ENCODE data around the gene LRRIQ4.
A peak's percentile ranks its signal among the peaks of the same experiment; 100 is the strongest.

Gene LRRIQ4

GRCh38 chr3:169812332-169813235, at the start of gene LRRIQ4, which contains the start of gene LRRC34:
TSS of gene LRRIQ4 (plus strand) at chr3:169812870. CDS start at chr3:169821922, 9,052 bp downstream.
TSS of gene LRRC34 (minus strand) at chr3:169812904. CDS start at chr3:169812548, 356 bp downstream.
- peak; percentile 94 to 96 for DNase-seq

- DNase-seq = peak; percentile 39 to 65
These were observed 48.3 kb upstream of the LRRIQ4 start for GRCh38 chr3:169764312-169764881.

- DNase-seq = peak; percentile 96 to 97
These were observed 47.6 kb upstream of the LRRIQ4 start, which contains the start of gene TERC for GRCh38 chr3:169764882-169765612. TSS of gene TERC (minus strand) at chr3:169765060.

GRCh38 chr3:169769287-169770181, 43.1 kb upstream of the LRRIQ4 start, which contains the start of gene ACTRT3:
TSS of gene ACTRT3 (minus strand) at chr3:169769561. CDS start at chr3:169769520, 41 bp downstream.
- no peak for DNase-seq

- peak; percentile 91 to 94 for DNase-seq
These were observed 41.0 kb upstream of the LRRIQ4 start for GRCh38 chr3:169771497-169772304.

GRCh38 chr3:169772305-169772896, 40.3 kb upstream of the LRRIQ4 start:
- peak; percentile 92 to 96 for DNase-seq

GRCh38 chr3:169772897-169773816, 39.5 kb upstream of the LRRIQ4 start, which contains the start of gene MYNN:
TSS of gene MYNN (plus strand) at chr3:169773396. CDS start at chr3:169774296, 900 bp downstream.
- DNase-seq = peak; percentile 96

GRCh38 chr3:169774186-169774585, 38.5 kb upstream of the LRRIQ4 start:
- DNase-seq = no peak

- DNase-seq = no peak
These were observed 34.8 kb upstream of the LRRIQ4 start for GRCh38 chr3:169777822-169778221.

GRCh38 chr3:169780742-169781141, 31.9 kb upstream of the LRRIQ4 start:
- DNase-seq = no peak

- no peak for DNase-seq
These were observed 31.3 kb upstream of the LRRIQ4 start for GRCh38 chr3:169781209-169781855.

GRCh38 chr3:169787120-169787519, 25.6 kb upstream of the LRRIQ4 start:
- DNase-seq = no peak

GRCh38 chr3:169787791-169788190, 24.9 kb upstream of the LRRIQ4 start:
- no peak for DNase-seq

- no peak for DNase-seq
These were observed 22.5 kb upstream of the LRRIQ4 start for GRCh38 chr3:169790219-169790618.

- DNase-seq = no peak
These were observed 21.8 kb upstream of the LRRIQ4 start for GRCh38 chr3:169790687-169791429.

- no peak for DNase-seq
These were observed 20.3 kb upstream of the LRRIQ4 start for GRCh38 chr3:169792359-169792758.

GRCh38 chr3:169804681-169805080, 8.0 kb upstream of the LRRIQ4 start:
- DNase-seq = no peak

- no peak for DNase-seq
These were observed 3.4 kb upstream of the LRRIQ4 start for GRCh38 chr3:169809230-169809795.
